ENCODE measurements around the gene CES4A. TPM values are rescaled to one million over a fixed set of nuclear protein-coding genes. Genes with fewer than 3 reads are reported as not detected.
"Not testable (repeated sequence)": the region's sequence is repeated elsewhere in the genome, so short reads cannot be mapped to it uniquely, and the experiment has no call there.

Gene CES4A
- total and polyA plus RNA-seq, 2 experiments from 2014 or later: 11.8 to 12.3 TPM

DNA sequence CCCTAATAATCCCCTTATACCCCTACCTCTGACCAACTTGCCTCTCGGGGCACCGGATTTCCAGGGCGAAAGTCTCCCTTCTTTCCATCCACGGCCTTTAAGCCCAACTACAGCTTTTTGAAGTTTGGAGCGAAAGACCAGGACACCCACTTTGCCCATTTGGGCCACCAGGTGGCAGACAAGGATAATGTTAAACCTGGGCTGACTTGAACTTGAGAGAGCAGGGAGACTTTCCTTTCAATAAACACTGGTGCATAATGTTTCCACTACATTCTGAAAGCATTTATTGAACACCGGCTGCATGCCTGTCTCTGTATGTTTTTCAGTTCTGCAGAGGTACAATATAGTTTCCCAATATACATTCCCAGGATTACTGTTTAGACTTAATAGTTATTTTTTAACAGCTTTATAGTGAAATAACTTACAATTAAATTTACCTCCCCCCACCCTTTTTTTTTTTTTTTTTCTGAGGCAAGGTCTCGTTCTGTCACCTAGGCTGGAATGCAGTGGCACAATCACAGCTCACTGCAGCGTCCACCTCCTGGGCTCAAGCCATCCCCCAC lies 34.2 kb upstream of the CES4A start:
- Histone ChIP-seq H3K36me3 (replicated peaks; ENCODE audit: insufficient read depth, low read depth) (no peaks in the 10 kb centered on the region), H3K79me2 (no peaks in the 10 kb centered on the region), H3K9me3 (ENCODE audit: low read depth) (no peaks in the 10 kb centered on the region), H3K4me2 (peak overlapping the region; percentile 49), H3K4me1 (ENCODE audit: insufficient read depth) (peaks cover 38% of the 10 kb centered on the region), H2AFZ (no peak overlapping the region), H3K4me3 (no peak overlapping the region), H3K9me2 (replicated peaks; ENCODE audit: insufficient read depth) (no peaks in the 10 kb centered on the region), H3K27me3 (peaks cover 6% of the 10 kb centered on the region), H4K20me1 (ENCODE audit: insufficient read depth, poor library complexity, severe bottlenecking) (no peaks in the 10 kb centered on the region), H3K27ac (peak overlapping the region; percentile 95)
- DNase-seq (ENCODE audit: low spot score): peak; percentile 86
- TF ChIP-seq EZH2phosphoT487 (IDR thresholded peaks at IDR 0.05; ENCODE audit: low read depth, severe bottlenecking, unreplicated experiment) (no peak), EZH2 (IDR thresholded peaks at IDR 0.05; ENCODE audit: borderline replicate concordance) (no peak)
- TF ChIP-seq, protein P1, sequence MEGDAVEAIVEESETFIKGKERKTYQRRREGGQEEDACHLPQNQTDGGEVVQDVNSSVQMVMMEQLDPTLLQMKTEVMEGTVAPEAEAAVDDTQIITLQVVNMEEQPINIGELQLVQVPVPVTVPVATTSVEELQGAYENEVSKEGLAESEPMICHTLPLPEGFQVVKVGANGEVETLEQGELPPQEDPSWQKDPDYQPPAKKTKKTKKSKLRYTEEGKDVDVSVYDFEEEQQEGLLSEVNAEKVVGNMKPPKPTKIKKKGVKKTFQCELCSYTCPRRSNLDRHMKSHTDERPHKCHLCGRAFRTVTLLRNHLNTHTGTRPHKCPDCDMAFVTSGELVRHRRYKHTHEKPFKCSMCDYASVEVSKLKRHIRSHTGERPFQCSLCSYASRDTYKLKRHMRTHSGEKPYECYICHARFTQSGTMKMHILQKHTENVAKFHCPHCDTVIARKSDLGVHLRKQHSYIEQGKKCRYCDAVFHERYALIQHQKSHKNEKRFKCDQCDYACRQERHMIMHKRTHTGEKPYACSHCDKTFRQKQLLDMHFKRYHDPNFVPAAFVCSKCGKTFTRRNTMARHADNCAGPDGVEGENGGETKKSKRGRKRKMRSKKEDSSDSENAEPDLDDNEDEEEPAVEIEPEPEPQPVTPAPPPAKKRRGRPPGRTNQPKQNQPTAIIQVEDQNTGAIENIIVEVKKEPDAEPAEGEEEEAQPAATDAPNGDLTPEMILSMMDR (IDR thresholded peaks at IDR 0.05; ENCODE audit: poor library complexity): peak; percentile 90
- WGBS (ENCODE audit: low lambda C conversion rate, missing lambda C conversion rate): 28% methylated on average over 8 of the region's 8 CpGs

DNA sequence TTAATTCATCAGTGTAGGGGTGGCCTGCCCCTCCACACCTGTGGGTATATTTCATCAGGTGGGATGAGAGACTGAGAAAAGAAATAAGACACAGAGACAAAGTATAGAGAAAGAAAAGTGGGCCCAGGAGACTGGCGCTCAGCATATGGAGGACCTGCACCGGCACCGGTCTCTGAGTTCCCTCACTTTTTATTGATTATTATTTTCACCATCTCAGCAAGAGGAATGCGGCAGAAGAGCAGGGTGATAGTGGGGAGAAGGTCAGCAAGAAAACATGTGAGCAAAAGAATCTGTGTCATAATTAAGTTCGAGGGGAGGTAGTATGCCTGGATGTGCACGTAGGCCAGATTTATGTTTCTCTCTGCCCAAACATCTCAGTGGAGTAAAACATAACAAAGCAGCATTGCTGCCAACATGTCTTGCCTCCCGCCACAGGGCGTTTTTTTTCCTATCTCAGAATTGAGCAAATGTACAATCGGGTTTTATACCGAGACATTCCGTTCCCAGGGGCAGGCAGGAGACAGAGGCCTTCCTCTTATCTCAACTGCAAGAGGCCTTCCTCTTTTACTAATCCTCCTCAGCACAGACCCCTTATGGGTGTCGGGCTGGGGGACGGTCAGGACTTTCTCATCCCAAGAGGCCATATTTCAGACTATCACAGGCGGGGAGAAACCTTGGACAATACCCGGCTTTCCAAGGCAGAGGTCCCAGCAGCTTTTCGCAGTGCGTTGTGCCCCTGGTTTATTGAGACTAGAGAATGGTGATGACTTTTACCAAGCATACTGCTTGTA lies 32.8 kb upstream of the CES4A start:
- not testable (repeated sequence) for H3K4me3 ChIP-seq; H3K27me3 ChIP-seq; H3K36me3 ChIP-seq (replicated peaks; ENCODE audit: insufficient read depth, low read depth); H3K9me2 ChIP-seq (replicated peaks; ENCODE audit: insufficient read depth); H4K20me1 ChIP-seq (ENCODE audit: insufficient read depth, poor library complexity, severe bottlenecking); DNase-seq (ENCODE audit: low spot score); H3K79me2 ChIP-seq; H3K9me3 ChIP-seq (ENCODE audit: low read depth)
- peaks cover 38% of the 10 kb centered on the region for H3K4me1 ChIP-seq (ENCODE audit: insufficient read depth)
- H3K4me2 ChIP-seq: peak overlapping the region; percentile 51
- WGBS (ENCODE audit: low lambda C conversion rate, missing lambda C conversion rate): 52% methylated on average over 17 of the region's 17 CpGs
- peak overlapping the region; percentile 86 for H3K27ac ChIP-seq
- H2AFZ ChIP-seq: peak overlapping the region; percentile 42

DNA sequence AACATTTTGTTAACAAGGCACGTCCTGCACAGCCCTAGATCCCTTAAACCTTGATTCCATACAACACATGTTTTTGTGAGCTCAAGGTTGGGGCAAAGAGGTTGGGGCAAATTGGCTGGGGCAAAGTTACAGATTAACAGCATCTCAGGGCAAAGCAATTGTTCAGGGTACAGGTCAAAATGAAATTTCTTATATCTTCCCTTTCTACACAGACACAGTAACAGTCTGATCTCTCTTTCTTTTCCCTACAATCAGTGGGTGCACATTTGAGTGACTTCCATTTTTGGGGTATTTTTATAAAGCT lies 32.3 kb upstream of the CES4A start:
- H3K9me3 ChIP-seq (ENCODE audit: low read depth); DNase-seq (ENCODE audit: low spot score); H3K27me3 ChIP-seq; H3K4me3 ChIP-seq; H3K36me3 ChIP-seq (replicated peaks; ENCODE audit: insufficient read depth, low read depth); H3K9me2 ChIP-seq (replicated peaks; ENCODE audit: insufficient read depth); H4K20me1 ChIP-seq (ENCODE audit: insufficient read depth, poor library complexity, severe bottlenecking); H3K79me2 ChIP-seq: not testable (repeated sequence)
- H3K4me2 ChIP-seq: peak overlapping the region; percentile 51
- H3K27ac ChIP-seq: peak overlapping the region; percentile 86
- peak overlapping the region; percentile 42 for H2AFZ ChIP-seq
- 19% methylated on average over 1 of the region's 1 CpG for WGBS (ENCODE audit: low lambda C conversion rate, missing lambda C conversion rate)
- H3K4me1 ChIP-seq (ENCODE audit: insufficient read depth): peaks cover 38% of the 10 kb centered on the region

DNA sequence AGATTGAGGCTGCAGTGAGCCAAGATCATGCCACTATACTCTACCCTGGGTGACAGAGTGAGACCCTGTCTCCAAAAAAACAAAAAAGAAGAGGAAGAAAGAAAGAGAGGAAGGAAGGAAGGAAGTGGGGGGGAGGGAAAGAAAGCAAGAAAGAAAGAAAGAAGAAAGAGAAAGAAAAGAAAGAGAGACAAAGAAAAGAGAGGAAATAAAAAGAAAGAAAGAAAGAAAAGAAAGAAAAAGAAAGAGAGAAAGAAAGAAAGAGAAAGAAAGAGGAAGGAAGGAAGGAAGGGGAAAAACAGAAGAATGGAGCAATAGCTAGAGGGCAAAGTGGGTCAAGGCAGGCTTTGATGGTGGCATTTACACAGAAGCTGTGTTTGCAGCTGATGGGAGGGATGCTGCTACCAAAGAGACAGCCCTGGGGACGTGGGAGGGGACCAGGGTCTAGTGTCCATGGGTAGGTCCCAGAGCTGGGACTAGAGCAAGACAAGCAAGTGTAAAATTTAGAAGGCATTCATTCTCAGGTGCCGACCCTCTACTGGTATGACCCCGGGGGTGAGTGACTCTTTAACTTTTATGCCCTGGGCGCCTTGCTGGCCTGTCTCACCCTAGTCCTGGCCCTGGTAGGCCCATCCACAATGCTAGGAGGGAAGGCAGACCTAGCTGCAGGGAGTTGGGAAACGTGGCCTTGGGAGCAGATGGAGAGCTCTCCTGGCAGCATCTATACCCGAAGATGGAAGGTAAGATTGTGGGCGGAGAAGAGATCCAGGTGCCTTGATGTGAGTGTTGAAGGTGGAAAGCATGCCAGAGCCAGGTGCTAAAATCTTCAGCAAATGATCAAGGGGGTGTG lies 29.3 kb upstream of the CES4A start:
- H2AFZ ChIP-seq: no peak overlapping the region
- no peak overlapping the region for H3K27ac ChIP-seq
- no peaks in the 10 kb centered on the region for H3K9me3 ChIP-seq (ENCODE audit: low read depth)
- H3K4me1 ChIP-seq (ENCODE audit: insufficient read depth): peaks cover 27% of the 10 kb centered on the region
- WGBS (ENCODE audit: low lambda C conversion rate, missing lambda C conversion rate): 83% methylated on average over 7 of the region's 7 CpGs
- H3K79me2 ChIP-seq: no peaks in the 10 kb centered on the region
- no peaks in the 10 kb centered on the region for H3K27me3 ChIP-seq
- H3K9me2 ChIP-seq (replicated peaks; ENCODE audit: insufficient read depth): no peaks in the 10 kb centered on the region
- H3K36me3 ChIP-seq (replicated peaks; ENCODE audit: insufficient read depth, low read depth): no peaks in the 10 kb centered on the region
- H3K4me3 ChIP-seq: no peak overlapping the region
- DNase-seq (ENCODE audit: low spot score): no peak
- no peak for TF ChIP-seq EZH2 (IDR thresholded peaks at IDR 0.05; ENCODE audit: borderline replicate concordance)
- TF ChIP-seq EZH2phosphoT487 (IDR thresholded peaks at IDR 0.05; ENCODE audit: low read depth, severe bottlenecking, unreplicated experiment): no peak
- TF ChIP-seq, protein P1 (IDR thresholded peaks at IDR 0.05; ENCODE audit: poor library complexity): no peak
- no peaks in the 10 kb centered on the region for H4K20me1 ChIP-seq (ENCODE audit: insufficient read depth, poor library complexity, severe bottlenecking)
- H3K4me2 ChIP-seq: no peak overlapping the region
